ENCODE measurements around the gene WNT11. TPM values are rescaled to one million over a fixed set of nuclear protein-coding genes. Genes with fewer than 3 reads are reported as not detected.

WNT11 gene
- total and polyA plus RNA-seq, 2 of the 13 experiments (the other 11 are each of a cell fraction or from before 2014, with no cell fraction given): 0.34 to 0.66 TPM

- TF ChIP-seq, protein P1, sequence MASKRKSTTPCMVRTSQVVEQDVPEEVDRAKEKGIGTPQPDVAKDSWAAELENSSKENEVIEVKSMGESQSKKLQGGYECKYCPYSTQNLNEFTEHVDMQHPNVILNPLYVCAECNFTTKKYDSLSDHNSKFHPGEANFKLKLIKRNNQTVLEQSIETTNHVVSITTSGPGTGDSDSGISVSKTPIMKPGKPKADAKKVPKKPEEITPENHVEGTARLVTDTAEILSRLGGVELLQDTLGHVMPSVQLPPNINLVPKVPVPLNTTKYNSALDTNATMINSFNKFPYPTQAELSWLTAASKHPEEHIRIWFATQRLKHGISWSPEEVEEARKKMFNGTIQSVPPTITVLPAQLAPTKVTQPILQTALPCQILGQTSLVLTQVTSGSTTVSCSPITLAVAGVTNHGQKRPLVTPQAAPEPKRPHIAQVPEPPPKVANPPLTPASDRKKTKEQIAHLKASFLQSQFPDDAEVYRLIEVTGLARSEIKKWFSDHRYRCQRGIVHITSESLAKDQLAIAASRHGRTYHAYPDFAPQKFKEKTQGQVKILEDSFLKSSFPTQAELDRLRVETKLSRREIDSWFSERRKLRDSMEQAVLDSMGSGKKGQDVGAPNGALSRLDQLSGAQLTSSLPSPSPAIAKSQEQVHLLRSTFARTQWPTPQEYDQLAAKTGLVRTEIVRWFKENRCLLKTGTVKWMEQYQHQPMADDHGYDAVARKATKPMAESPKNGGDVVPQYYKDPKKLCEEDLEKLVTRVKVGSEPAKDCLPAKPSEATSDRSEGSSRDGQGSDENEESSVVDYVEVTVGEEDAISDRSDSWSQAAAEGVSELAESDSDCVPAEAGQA (IDR thresholded peaks at IDR 0.05; ENCODE audit: low read depth): no peak
- TF ChIP-seq, protein P1 (CRISPR knock-in tag; IDR thresholded peaks at IDR 0.05; ENCODE audit: borderline replicate concordance): no peak
- TF ChIP-seq U2AF2 (IDR thresholded peaks at IDR 0.05; ENCODE audit: low read depth, low read length) (no peak), CHD4 (IDR thresholded peaks at IDR 0.05; ENCODE audit: borderline replicate concordance, low read length) (no peak), REST (IDR thresholded peaks at IDR 0.05; ENCODE audit: borderline replicate concordance in 1 of 2, low read depth in 1 of 2, low read length in 2 of 2) (no peak), SOX6 (IDR thresholded peaks at IDR 0.05) (no peak), SOX6 (CRISPR knock-in tag; IDR thresholded peaks at IDR 0.05) (0 out of 2 replicates have a peak, but pooled peaks have one; percentile 41), ETV6 (CRISPR knock-in tag; conservative IDR thresholded peaks at IDR 0.05) (no peak), POGK (CRISPR knock-in tag; conservative IDR thresholded peaks at IDR 0.05) (no peak), RARG (CRISPR knock-in tag; IDR thresholded peaks at IDR 0.05; ENCODE audit: low read depth) (no peak), IKZF5 (CRISPR knock-in tag; IDR thresholded peaks at IDR 0.05) (no peak), TCF12 (IDR thresholded peaks at IDR 0.05) (no peak), TCF12 (CRISPR knock-in tag; IDR thresholded peaks at IDR 0.05) (no peak), ONECUT2 (CRISPR knock-in tag; IDR thresholded peaks at IDR 0.05) (no peak)
Observed at GRCh38 chr11:76177250-76177686, 29.0 kb downstream of the WNT11 start (continued).
